K562 (cell line): ENCODE results near the gene DHODH. TPM values are rescaled to one million over a fixed set of nuclear protein-coding genes. Genes with fewer than 3 reads are reported as not detected.

ENCODE experiments used
- ATAC-seq: fragments of 200-7000 bp; cut with Tn5 transposase; 3 replicates; pipeline ENCODE4 v1.9.1; 2020; ENCODE audit warnings: moderate library complexity
- BruUV-seq: library from RNA; stranded (reverse); fragments of 400-500 nt; replicated peaks from 2 replicates; lab custom pipeline; 2021; lab: Mats Ljungman, UMichigan
- CTCF ChIA-PET: fragments of 300-600 bp; formaldehyde crosslinking; extraction: SDS; loops from one replicate; lab custom pipeline; 2021; ENCODE audit warnings: low intra/inter-chr PET ratio; lab: Yijun Ruan, JAX
- POLR2A ChIA-PET: fragments of 300-600, 350-650 bp; sonication (Branson Sonifier 250); formaldehyde crosslinking; extraction: SDS; loops from one replicate; lab custom pipeline; 2021; ENCODE audit warnings: antibody characterized with exemption, inconsistent platforms; lab: Yijun Ruan, JAX
- DNase-seq, 4 experiments: peaks; one replicate each; pipeline versions ENCODE4 v3.0.0 to v3.0.0-alpha.2; 2011 to 2018; ENCODE audit warnings: low spot score in 3 of 4, mixed read lengths in 3 of 4; ENCODE audit errors: extremely low read depth in 1 of 4
- FAIRE-seq: peaks from 2 replicates; lab custom pipeline; 2011; peaks lifted over from hg19 to GRCh38; lab: Jason Lieb, UNC
- H2AFZ ChIP-seq: 2 replicates; pipeline ENCODE4 v1.6.0; 2011; ENCODE audit warnings: low read depth, low read length, control low read depth, inconsistent platforms
- H3K27ac ChIP-seq: fragments of 200-600 bp; 3 replicates; pipeline ENCODE4 v1.8.0; 2011; ENCODE audit warnings: low read depth, mild to moderate bottlenecking, control low read depth, inconsistent platforms, low read length, moderate library complexity, mixed read lengths; ENCODE audit errors: extremely low read depth
- H3K27me3 ChIP-seq, 2 experiments: fragments of 300-600 bp in 1 of 2; 2 replicates in 1 of 2; 3 replicates in 1 of 2; pipeline versions ENCODE4 v1.6.0 to v1.8.0; 2011; ENCODE audit warnings: inconsistent platforms in 2 of 2, low read length in 2 of 2, mild to moderate bottlenecking in 1 of 2, mixed read lengths in 1 of 2, moderate library complexity in 1 of 2; ENCODE audit not compliant: control insufficient read depth in 2 of 2, insufficient read depth in 2 of 2
- H3K36me3 ChIP-seq: fragments of 300-600 bp; 3 replicates; pipeline ENCODE4 v1.8.0; 2011; ENCODE audit warnings: mild to moderate bottlenecking, low read length, inconsistent platforms; ENCODE audit not compliant: control insufficient read depth, insufficient read depth
- H3K4me1 ChIP-seq, 2 experiments: fragments of 200-600 bp in 1 of 2; replicated peaks in 1 of 2; 2 replicates in 1 of 2; 3 replicates in 1 of 2; pipeline versions ENCODE4 v1.5.1 to v1.8.0; 2011; ENCODE audit warnings: inconsistent platforms in 2 of 2, low read length in 2 of 2, mild to moderate bottlenecking in 1 of 2, mixed read lengths in 1 of 2, moderate library complexity in 1 of 2; ENCODE audit not compliant: control insufficient read depth in 2 of 2, insufficient read depth in 2 of 2
- H3K4me2 ChIP-seq: 2 replicates; pipeline ENCODE4 v1.6.1; 2011; ENCODE audit warnings: low read length, control low read depth, inconsistent platforms, mixed read lengths; ENCODE audit not compliant: insufficient read depth
- H3K4me3 ChIP-seq: fragments of 200-600 bp; sonication (generic), shearing (Covaris generic); 2 replicates; pipeline ENCODE4 v1.5.1; 2016; ENCODE audit warnings: control low read depth, inconsistent platforms
- H3K79me2 ChIP-seq: fragments of 200-600 bp; 3 replicates; pipeline ENCODE4 v1.8.0; 2011; ENCODE audit warnings: low read length, inconsistent platforms; ENCODE audit not compliant: control insufficient read depth, insufficient read depth
- H3K9ac ChIP-seq, 2 experiments: 2 replicates each; pipeline versions ENCODE4 v1.6.0 to v1.6.1; 2011; ENCODE audit warnings: low read depth in 2 of 2, low read length in 2 of 2, control low read depth in 1 of 2, inconsistent platforms in 1 of 2, mild to moderate bottlenecking in 1 of 2, mixed read lengths in 1 of 2; ENCODE audit not compliant: insufficient read depth in 1 of 2
- H3K9me1 ChIP-seq: one replicate; pipeline ENCODE4 v1.6.0; 2011; ENCODE audit warnings: inconsistent platforms, mild to moderate bottlenecking, low read length, moderate library complexity; ENCODE audit not compliant: control insufficient read depth, insufficient read depth
- H3K9me3 ChIP-seq: replicated peaks from 2 replicates; pipeline ENCODE4 v1.5.1; 2011; ENCODE audit warnings: low read depth, low read length, inconsistent platforms; ENCODE audit not compliant: control insufficient read depth, insufficient read depth
- H4K20me1 ChIP-seq: replicated peaks from 2 replicates; pipeline ENCODE4 v1.6.1; 2011; ENCODE audit warnings: low read length, inconsistent platforms, mixed read lengths; ENCODE audit not compliant: control insufficient read depth, insufficient read depth
- E2F3 ChIP-seq: fragments of 250-450 bp; sonication (Bioruptor Pico); IDR thresholded peaks from 2 replicates; pipeline ENCODE4 v1.4.0; 2020; ENCODE audit warnings: mild to moderate bottlenecking
- TFE3 ChIP-seq: fragments of 450-650 bp; formaldehyde crosslinking; IDR thresholded peaks from 2 replicates; pipeline ENCODE4 v1.4.0; 2020; ENCODE audit warnings: mild to moderate bottlenecking, mixed read lengths
- WGBS: fragments of 100-300 bp; shearing (Covaris generic); methylation state at CpG from one replicate; pipeline ENCODE4 v1.1.6; 2016; ENCODE audit warnings: low coverage, mixed read lengths; ENCODE audit not compliant: insufficient coverage; ENCODE audit errors: missing lambda C conversion rate; 5-methylcytosine and 5-hydroxymethylcytosine counted together
- in situ Hi-C: fragments of 300-500 bp; cut with MboI; formaldehyde crosslinking; loops from 4 replicates; pipeline ENCODE4 v1.15.0; 2018; ENCODE audit warnings: inconsistent platforms, mixed read lengths
- intact Hi-C: fragments of 100-400 bp; cut with micrococcal nuclease; formaldehyde crosslinking; loops from 2 replicates; pipeline ENCODE4 v1.14.2; 2022
- polyA plus RNA-seq, 8 experiments: library from polyadenylated mRNA; depleted of rRNA in 4 of 8; stranded (reverse) in 5 of 8; unstranded in 3 of 8; fragments of >200 nt; fragmentation: Nextera tagmentation in 2 of 8; fragmentation: Illumina TruSeq in 1 of 8; extraction: Ambion mirVana in 2 of 8; extraction: Trizol in 1 of 8; gene quantifications; 2 replicates each; pipeline versions ENCODE4 v1.2.1 to v1.2.3, GENCODE V29; 2011 to 2014; ENCODE audit warnings: inconsistent platforms in 1 of 8, missing spikeins in 1 of 8
- total RNA-seq, 7 experiments: library from RNA; depleted of rRNA in 6 of 7; stranded (reverse); fragments of >200 nt in 6 of 7; fragmentation: Illumina TruSeq in 2 of 7; extraction: Trizol in 2 of 7; gene quantifications; 2 replicates each; pipeline versions ENCODE4 v1.2.1 to v1.2.3, GENCODE V29; 2011 to 2021; ENCODE audit warnings: low replicate concordance in 1 of 7

The DHODH gene
- total and polyA plus RNA-seq, 9 of the 15 experiments (the other 6 are each of a cell fraction or from before 2014, with no cell fraction given) = 4.3 to 19.9 (median 12.7) TPM

DNA sequence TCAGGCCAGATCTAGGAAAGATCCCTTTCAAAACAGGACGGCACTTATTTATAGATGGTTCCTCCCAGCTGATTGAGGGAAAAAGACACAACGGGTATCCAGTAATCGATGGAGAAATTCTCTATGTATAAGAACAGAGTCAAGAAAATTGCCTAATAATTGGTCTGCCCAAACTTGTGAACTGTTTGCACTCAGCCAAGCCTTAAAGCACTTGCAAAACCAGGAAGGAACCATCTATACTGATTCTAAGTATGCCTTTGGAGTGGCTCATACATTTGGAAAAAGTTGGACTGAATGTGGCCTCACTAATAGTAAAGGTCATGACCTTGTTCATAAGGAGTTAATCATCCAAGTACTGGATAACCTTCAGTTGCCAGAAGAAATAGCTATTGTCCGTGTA, 60.4 kb downstream of the DHODH start:
- Histone ChIP-seq H3K4me1 (peaks cover 0 to 14% of the 10 kb centered on the region in 2 experiments; a peak in 2 of 5 replicates), H3K27me3 (peaks cover 5 to 7% of the 10 kb centered on the region in 2 experiments; a peak in 4 of 5 replicates), H3K36me3 (no peaks in the 10 kb centered on the region), H3K27ac (no peak overlapping the region), H3K9ac (no peak overlapping the region), H3K4me3 (no peak overlapping the region), H3K79me2 (no peaks in the 10 kb centered on the region), H4K20me1 (no peaks in the 10 kb centered on the region), H3K9me3 (peaks cover 6% of the 10 kb centered on the region), H3K4me2 (no peak overlapping the region), H3K9me1 (no peaks in the 10 kb centered on the region), H2AFZ (no peak overlapping the region)
- WGBS = 69% methylated on average over 4 of the region's 4 CpGs
- intact Hi-C loops = loop anchor here (10.0 kb wide), 1 partner anchor 86 kb away; no protein-coding TSS in a partner anchor
- FAIRE-seq (no peak), DNase-seq (no peak), ATAC-seq (no peak)
- no TSS peak for BruUV-seq
- ChIA-PET CTCF (no interaction called here), POLR2A (no interaction called here)
- TF ChIP-seq TFE3 (CRISPR knock-in tag) (no peak), E2F3 (no peak)
- in situ Hi-C loops = loop anchor here (5.0 kb wide), 1 partner anchor 33 kb away; no protein-coding TSS in a partner anchor
